Measurements from ENCODE around the gene NOXA1. TPM values are rescaled to one million over a fixed set of nuclear protein-coding genes. Genes with fewer than 3 reads are reported as not detected.

The NOXA1 gene
- polyA plus RNA-seq, 4 donors: 8.0 to 38.0 (median 20.7) TPM

DNA sequence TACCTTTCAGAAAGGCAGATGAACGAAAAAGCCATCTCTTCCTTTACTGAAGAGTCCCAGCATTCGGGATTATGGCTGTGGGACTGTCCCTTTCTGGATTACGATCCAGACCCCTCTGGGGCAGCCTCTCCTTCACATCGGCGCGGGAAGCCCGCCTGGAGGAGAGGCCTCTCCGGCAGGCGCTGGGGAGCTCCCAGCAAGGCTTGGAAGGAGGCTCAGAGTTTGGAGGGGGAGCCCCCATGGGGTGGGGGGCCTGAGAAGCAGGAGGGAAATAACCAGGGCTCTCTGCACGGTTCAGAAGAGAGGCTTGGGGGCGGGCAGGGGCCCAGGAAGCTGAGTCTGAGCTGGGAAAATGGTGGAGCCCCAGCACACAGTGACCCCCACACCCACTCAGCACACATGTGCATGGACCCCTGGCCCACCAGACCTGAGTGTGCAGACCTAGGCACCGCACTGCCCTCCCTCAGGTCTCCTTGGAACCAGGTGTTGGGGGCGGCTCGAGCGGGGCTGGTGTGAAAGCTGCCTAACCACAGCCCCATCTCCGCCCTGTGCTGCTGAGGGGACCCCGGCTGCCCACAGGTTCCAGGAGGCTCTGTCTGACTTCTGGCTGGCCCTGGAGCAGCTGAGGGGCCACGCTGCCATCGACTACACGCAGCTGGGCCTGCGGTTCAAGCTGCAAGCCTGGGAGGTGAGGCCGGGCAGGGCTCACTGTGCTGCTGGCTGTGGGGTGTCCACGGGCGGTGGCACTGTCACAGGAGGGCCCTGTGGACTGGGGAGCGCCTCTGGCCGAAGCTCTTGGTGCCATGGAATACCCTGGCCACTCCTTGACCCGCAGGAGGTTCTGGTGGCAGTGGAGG is 4.5 kb downstream of the NOXA1 start:
- Histone ChIP-seq H3K36me3 (ENCODE audit: control insufficient read depth in 3 of 3, insufficient read depth in 2 of 3, low read depth in 1 of 3, low read length in 3 of 3) (peaks cover 0 to 46% (median 0%) of the 10 kb centered on the region in 3 donors), H3K4me3 (ENCODE audit: low read depth in 1 of 3, low read length in 3 of 3) (no peak overlapping the region), H3K4me1 (ENCODE audit: control insufficient read depth in 3 of 3, insufficient read depth in 2 of 3, low read depth in 1 of 3, low read length in 2 of 3) (peaks cover 0 to 13% (median 0%) of the 10 kb centered on the region in 3 donors), H3K9me3 (ENCODE audit: control insufficient read depth in 2 of 2, insufficient read depth in 1 of 2, low read depth in 1 of 2, low read length in 1 of 2) (no peaks in the 10 kb centered on the region), H3K27me3 (ENCODE audit: control insufficient read depth in 3 of 3, insufficient read depth in 3 of 3, low read length in 3 of 3) (no peaks in the 10 kb centered on the region), H3K27ac (ENCODE audit: low read depth in 1 of 3, low read length in 2 of 3) (no peak overlapping the region)
- DNase-seq: no peak
- 78 to 84% (median 83%) methylated on average over 22 to 27 of the region's 27 CpGs for WGBS, 3 donors
- no peak for FAIRE-seq

DNA sequence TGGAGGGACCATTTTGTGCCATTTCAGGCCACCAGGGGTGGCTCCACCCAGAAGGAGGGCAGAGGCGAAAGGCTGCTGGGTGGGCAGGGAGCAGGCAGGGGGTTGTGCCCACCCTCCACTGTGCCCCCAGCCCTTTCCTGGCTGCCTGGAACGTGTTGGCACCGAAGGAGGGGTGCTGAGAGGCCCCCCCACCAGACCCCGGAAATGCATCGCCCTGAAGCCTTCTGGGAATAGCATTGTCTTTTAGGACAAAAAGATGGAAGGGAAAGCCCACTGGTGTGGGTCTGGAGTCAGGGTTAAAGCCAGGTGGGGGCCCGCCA is 5.1 kb downstream of the NOXA1 start:
- Histone ChIP-seq H3K4me3 (ENCODE audit: low read depth in 1 of 3, low read length in 3 of 3) (no peak overlapping the region), H3K9me3 (ENCODE audit: control insufficient read depth in 2 of 2, insufficient read depth in 1 of 2, low read depth in 1 of 2, low read length in 1 of 2) (no peaks in the 10 kb centered on the region), H3K36me3 (ENCODE audit: control insufficient read depth in 3 of 3, insufficient read depth in 2 of 3, low read depth in 1 of 3, low read length in 3 of 3) (peaks cover 0 to 49% (median 0%) of the 10 kb centered on the region in 3 donors), H3K27me3 (ENCODE audit: control insufficient read depth in 3 of 3, insufficient read depth in 3 of 3, low read length in 3 of 3) (no peaks in the 10 kb centered on the region), H3K27ac (ENCODE audit: low read depth in 1 of 3, low read length in 2 of 3) (no peak overlapping the region), H3K4me1 (ENCODE audit: control insufficient read depth in 3 of 3, insufficient read depth in 2 of 3, low read depth in 1 of 3, low read length in 2 of 3) (peaks cover 0 to 13% (median 0%) of the 10 kb centered on the region in 3 donors)
- FAIRE-seq (no peak), DNase-seq (no peak)
- 69 to 93% (median 79%) methylated on average over 6 of the region's 6 CpGs for WGBS, 3 donors

DNA sequence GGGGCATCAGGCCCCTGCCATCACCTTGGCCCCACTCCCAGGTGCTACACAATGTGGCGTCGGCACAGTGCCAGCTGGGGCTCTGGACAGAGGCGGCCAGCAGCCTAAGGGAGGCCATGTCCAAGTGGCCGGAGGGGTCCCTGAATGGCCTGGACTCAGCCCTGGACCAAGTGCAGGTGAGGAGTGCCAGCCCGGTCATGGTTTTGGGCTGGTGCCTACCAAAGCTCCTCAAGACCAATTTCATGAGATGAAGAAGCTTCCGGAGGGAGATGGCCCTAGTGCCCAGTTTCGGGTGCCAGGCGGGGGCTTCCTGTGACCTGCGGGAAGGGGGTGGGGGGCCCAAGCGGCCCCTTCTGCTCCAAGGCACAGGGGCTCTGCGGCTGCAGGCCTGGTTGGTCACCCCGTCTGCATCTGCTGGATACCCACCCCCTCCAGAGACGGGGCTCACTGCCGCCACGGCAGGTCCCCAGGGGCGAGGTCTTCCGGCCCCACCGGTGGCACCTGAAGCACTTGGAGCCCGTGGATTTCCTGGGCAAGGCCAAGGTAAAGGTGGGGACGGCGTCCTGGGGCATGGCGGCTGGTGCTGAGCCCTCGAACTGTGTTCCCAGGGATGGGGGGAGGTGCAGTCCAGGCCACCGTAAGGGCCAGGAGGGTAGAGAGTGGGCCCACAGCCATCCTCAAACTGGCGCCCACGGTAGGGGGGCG is 5.8 kb downstream of the NOXA1 start:
- peaks cover 0 to 12% (median 0%) of the 10 kb centered on the region in 3 donors for H3K4me1 ChIP-seq (ENCODE audit: control insufficient read depth in 3 of 3, insufficient read depth in 2 of 3, low read depth in 1 of 3, low read length in 2 of 3)
- no peak for FAIRE-seq
- DNase-seq: no peak
- H3K36me3 ChIP-seq (ENCODE audit: control insufficient read depth in 3 of 3, insufficient read depth in 2 of 3, low read depth in 1 of 3, low read length in 3 of 3): peaks cover 0 to 55% (median 0%) of the 10 kb centered on the region in 3 donors
- H3K27me3 ChIP-seq (ENCODE audit: control insufficient read depth in 3 of 3, insufficient read depth in 3 of 3, low read length in 3 of 3): no peaks in the 10 kb centered on the region
- H3K9me3 ChIP-seq (ENCODE audit: control insufficient read depth in 2 of 2, insufficient read depth in 1 of 2, low read depth in 1 of 2, low read length in 1 of 2): no peaks in the 10 kb centered on the region
- H3K27ac ChIP-seq (ENCODE audit: low read depth in 1 of 3, low read length in 2 of 3): no peak overlapping the region
- H3K4me3 ChIP-seq (ENCODE audit: low read depth in 1 of 3, low read length in 3 of 3): no peak overlapping the region
- 71 to 82% (median 75%) methylated on average over 21 to 27 of the region's 27 CpGs for WGBS, 3 donors

DNA sequence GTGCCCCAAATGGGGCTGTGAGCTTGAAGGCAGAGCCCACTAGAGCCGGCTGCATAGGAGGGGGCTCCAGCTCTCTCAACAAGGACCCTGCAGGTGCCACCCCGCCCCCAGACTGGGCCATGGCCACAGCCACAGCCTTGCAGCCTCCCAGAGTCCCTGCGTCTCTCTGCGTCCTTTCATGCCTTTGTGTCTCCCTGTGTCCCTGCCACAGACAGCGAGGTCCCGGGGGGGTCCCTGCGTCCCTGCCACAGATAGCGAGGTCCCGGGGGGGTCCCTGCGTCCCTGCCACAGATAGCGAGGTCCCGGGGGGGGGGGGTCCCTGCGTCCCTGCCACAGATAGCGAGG is 6.3 kb downstream of the NOXA1 start:
- H3K4me3 ChIP-seq (ENCODE audit: low read depth in 1 of 3, low read length in 3 of 3): no peak overlapping the region
- WGBS, 3 donors: 55 to 88% (median 71%) methylated on average over 7 to 14 of the region's 14 CpGs
- peaks cover 0 to 60% (median 0%) of the 10 kb centered on the region in 3 donors for H3K36me3 ChIP-seq (ENCODE audit: control insufficient read depth in 3 of 3, insufficient read depth in 2 of 3, low read depth in 1 of 3, low read length in 3 of 3)
- H3K27me3 ChIP-seq (ENCODE audit: control insufficient read depth in 3 of 3, insufficient read depth in 3 of 3, low read length in 3 of 3): no peaks in the 10 kb centered on the region
- no peaks in the 10 kb centered on the region for H3K9me3 ChIP-seq (ENCODE audit: control insufficient read depth in 2 of 2, insufficient read depth in 1 of 2, low read depth in 1 of 2, low read length in 1 of 2)
- no peak for DNase-seq
- peaks cover 0 to 7% (median 0%) of the 10 kb centered on the region in 3 donors for H3K4me1 ChIP-seq (ENCODE audit: control insufficient read depth in 3 of 3, insufficient read depth in 2 of 3, low read depth in 1 of 3, low read length in 2 of 3)
- FAIRE-seq: no peak
- H3K27ac ChIP-seq (ENCODE audit: low read depth in 1 of 3, low read length in 2 of 3): no peak overlapping the region

DNA sequence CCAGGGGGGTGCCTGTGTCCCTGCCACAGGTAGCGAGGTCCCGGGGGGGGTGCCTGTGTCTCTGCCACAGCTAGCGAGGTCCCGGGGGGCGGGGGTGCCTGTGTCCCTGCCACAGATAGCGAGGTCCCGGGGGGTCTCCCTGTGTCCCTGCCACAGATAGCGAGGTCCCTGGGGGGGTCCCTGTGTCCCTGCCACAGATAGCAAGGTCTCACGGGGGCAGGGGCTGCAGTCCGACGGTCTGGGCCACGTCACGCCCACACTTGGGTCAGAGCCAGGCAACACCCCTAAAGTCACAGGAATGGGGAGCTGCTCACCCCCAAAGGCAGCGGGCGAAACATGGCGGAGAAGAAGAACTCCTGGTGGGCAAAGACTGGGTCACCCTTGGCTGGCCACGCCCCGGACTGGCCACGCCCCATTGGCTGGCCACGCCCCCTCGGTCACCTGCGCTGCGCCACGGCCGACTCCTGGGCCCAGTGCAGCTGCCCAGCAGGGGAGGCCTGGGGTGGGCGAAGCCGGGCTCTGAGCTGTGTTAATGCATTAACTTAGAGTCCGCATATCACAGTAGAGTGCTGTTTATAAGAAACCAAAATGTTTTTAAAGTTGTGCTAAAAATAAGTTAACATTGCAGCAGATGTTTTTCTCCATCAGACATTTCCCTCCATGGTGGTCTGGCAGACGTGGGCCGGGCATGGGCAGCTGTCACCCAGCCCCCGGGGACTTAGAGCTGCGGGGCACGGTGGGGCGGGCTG is 7.0 kb downstream of the NOXA1 start:
- Histone ChIP-seq H3K4me1 (ENCODE audit: control insufficient read depth in 3 of 3, insufficient read depth in 2 of 3, low read depth in 1 of 3, low read length in 2 of 3) (peaks cover 0 to under 1% (median 0%) of the 10 kb centered on the region in 3 donors), H3K27ac (ENCODE audit: low read depth in 1 of 3, low read length in 2 of 3) (no peak overlapping the region), H3K9me3 (ENCODE audit: control insufficient read depth in 2 of 2, insufficient read depth in 1 of 2, low read depth in 1 of 2, low read length in 1 of 2) (no peaks in the 10 kb centered on the region), H3K4me3 (ENCODE audit: low read depth in 1 of 3, low read length in 3 of 3) (no peak overlapping the region), H3K36me3 (ENCODE audit: control insufficient read depth in 3 of 3, insufficient read depth in 2 of 3, low read depth in 1 of 3, low read length in 3 of 3) (peaks cover 0 to 64% (median 0%) of the 10 kb centered on the region in 3 donors), H3K27me3 (ENCODE audit: control insufficient read depth in 3 of 3, insufficient read depth in 3 of 3, low read length in 3 of 3) (no peaks in the 10 kb centered on the region)
- FAIRE-seq (no peak), DNase-seq (peak in 1 of 2 donors; percentile 47)
- WGBS, 3 donors: 38 to 56% (median 47%) methylated on average over 29 to 34 of the region's 34 CpGs

DNA sequence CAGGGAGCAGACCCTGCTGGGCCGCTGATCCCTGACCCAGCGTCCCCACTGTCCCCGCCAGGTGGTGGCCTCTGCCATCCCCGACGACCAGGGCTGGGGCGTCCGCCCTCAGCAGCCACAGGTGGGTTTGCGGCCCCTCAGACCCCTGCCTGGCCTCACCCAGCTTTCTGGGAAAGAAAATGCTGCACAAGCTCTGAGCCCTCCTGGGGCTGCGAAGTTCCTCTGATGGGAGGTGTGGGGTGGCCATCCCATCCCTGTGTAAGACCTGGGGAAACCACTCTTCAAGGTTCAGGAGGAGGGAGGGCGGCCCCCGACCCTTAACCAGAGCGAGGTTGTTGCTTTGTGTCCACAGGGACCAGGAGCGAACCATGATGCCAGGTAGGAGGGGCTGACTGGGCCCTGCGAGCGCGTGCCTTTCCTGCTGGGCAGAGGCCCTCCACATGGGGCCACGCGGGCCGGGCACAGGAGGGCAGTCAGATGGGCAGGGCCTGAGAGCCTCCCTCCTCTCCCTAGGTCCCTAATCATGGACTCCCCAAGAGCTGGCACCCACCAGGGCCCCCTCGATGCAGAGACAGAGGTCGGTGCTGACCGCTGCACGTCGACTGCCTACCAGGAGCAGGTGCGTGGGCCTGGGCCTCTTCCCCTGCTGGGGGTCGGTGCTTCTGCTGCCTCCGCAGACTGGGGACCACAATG is 7.7 kb downstream of the NOXA1 start:
- Histone ChIP-seq H3K9me3 (ENCODE audit: control insufficient read depth in 2 of 2, insufficient read depth in 1 of 2, low read depth in 1 of 2, low read length in 1 of 2) (no peaks in the 10 kb centered on the region), H3K36me3 (ENCODE audit: control insufficient read depth in 3 of 3, insufficient read depth in 2 of 3, low read depth in 1 of 3, low read length in 3 of 3) (peaks cover 0 to 67% (median 0%) of the 10 kb centered on the region in 3 donors), H3K27me3 (ENCODE audit: control insufficient read depth in 3 of 3, insufficient read depth in 3 of 3, low read length in 3 of 3) (no peaks in the 10 kb centered on the region), H3K4me1 (ENCODE audit: control insufficient read depth in 3 of 3, insufficient read depth in 2 of 3, low read depth in 1 of 3, low read length in 2 of 3) (no peaks in the 10 kb centered on the region), H3K4me3 (ENCODE audit: low read depth in 1 of 3, low read length in 3 of 3) (no peak overlapping the region), H3K27ac (ENCODE audit: low read depth in 1 of 3, low read length in 2 of 3) (no peak overlapping the region)
- DNase-seq (no peak), FAIRE-seq (no peak)
- WGBS, 3 donors: 81 to 86% (median 84%) methylated on average over 27 of the region's 27 CpGs

DNA sequence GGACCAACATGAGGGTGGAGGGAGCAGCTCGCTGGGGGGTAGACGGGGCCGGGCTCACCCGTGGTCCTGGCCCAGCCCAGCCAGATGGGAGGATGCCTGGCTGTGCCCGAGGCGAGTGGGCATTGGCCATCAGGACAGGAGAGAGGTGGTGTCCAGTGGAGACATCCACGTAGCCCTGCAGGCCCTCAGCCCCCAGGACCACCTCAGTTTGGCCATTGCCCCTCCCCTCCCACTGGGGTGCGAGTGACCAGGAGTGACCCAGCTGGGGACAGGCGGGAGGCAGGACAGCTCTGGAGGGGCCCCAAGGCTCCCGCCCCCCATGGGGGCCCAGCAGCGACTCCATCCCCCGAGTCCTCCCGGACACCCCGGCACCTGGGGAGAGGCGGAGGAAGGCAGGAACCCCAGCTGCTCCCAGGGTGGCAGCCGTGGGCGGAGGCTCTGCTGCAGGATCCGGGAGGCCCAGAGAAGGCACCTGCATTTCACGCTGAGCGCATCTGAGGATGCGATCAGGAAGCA is 8.3 kb downstream of the NOXA1 start:
- Histone ChIP-seq H3K27ac (ENCODE audit: low read depth in 1 of 3, low read length in 2 of 3) (no peak overlapping the region), H3K36me3 (ENCODE audit: control insufficient read depth in 3 of 3, insufficient read depth in 2 of 3, low read depth in 1 of 3, low read length in 3 of 3) (peaks cover 0 to 61% (median 0%) of the 10 kb centered on the region in 3 donors), H3K4me1 (ENCODE audit: control insufficient read depth in 3 of 3, insufficient read depth in 2 of 3, low read depth in 1 of 3, low read length in 2 of 3) (no peaks in the 10 kb centered on the region), H3K27me3 (ENCODE audit: control insufficient read depth in 3 of 3, insufficient read depth in 3 of 3, low read length in 3 of 3) (no peaks in the 10 kb centered on the region), H3K9me3 (ENCODE audit: control insufficient read depth in 2 of 2, insufficient read depth in 1 of 2, low read depth in 1 of 2, low read length in 1 of 2) (no peaks in the 10 kb centered on the region), H3K4me3 (ENCODE audit: low read depth in 1 of 3, low read length in 3 of 3) (no peak overlapping the region)
- DNase-seq (no peak), FAIRE-seq (no peak)
- WGBS, 3 donors: 83 to 84% (median 84%) methylated on average over 17 to 21 of the region's 21 CpGs
